Activated CD4-positive, alpha-beta memory T cell treated with anti-CD3 and anti-CD28 coated beads for 36 hours (primary cell): ENCODE results near the gene CFAP74. TPM values are rescaled to one million over a fixed set of nuclear protein-coding genes. Genes with fewer than 3 reads are reported as not detected.
"Not testable (repeated sequence)": the region's sequence is repeated elsewhere in the genome, so short reads cannot be mapped to it uniquely, and the experiment has no call there.

Source experiments
- CTCF ChIA-PET: fragments of 350-600 bp; sonication (Branson Sonifier 250); formaldehyde crosslinking; loops from one replicate; lab custom pipeline; 2021; ENCODE audit warnings: antibody characterized with exemption, inconsistent platforms; lab: Charles Lee
- POLR2A ChIA-PET: fragments of 350-600 bp; sonication (Branson Sonifier 250); formaldehyde crosslinking; loops from one replicate; lab custom pipeline; 2021; ENCODE audit warnings: antibody characterized with exemption; lab: Charles Lee
- DNase-seq: peaks from one replicate; pipeline ENCODE4 v3.0.0-alpha.2; 2020
- H3K27ac Mint-ChIP-seq: one replicate; pipeline ENCODE4 v1.8.0; 2021; ENCODE audit warnings: mixed read lengths
- H3K27me3 Mint-ChIP-seq: one replicate; pipeline ENCODE4 v1.8.0; 2021; ENCODE audit warnings: mixed read lengths
- H3K36me3 Mint-ChIP-seq: one replicate; pipeline ENCODE4 v1.8.0; 2021; ENCODE audit warnings: mixed read lengths
- H3K4me1 Mint-ChIP-seq: one replicate; pipeline ENCODE4 v1.8.0; 2021; ENCODE audit warnings: low read depth, mixed read lengths
- H3K4me3 Mint-ChIP-seq: one replicate; pipeline ENCODE4 v1.8.0; 2021; ENCODE audit warnings: mild to moderate bottlenecking, mixed read lengths
- H3K9me3 Mint-ChIP-seq: one replicate; pipeline ENCODE4 v1.8.0; 2021; ENCODE audit warnings: mixed read lengths
- intact Hi-C: fragments of 100-400 bp; cut with micrococcal nuclease; formaldehyde crosslinking; loops from one replicate; pipeline ENCODE4 v1.15.1; 2023
- total RNA-seq, 2 experiments: library from RNA; stranded (reverse); gene quantifications; one replicate each; pipeline ENCODE4 v1.2.3, GENCODE V29; 2021

The CFAP74 gene
- total RNA-seq, 2 experiments from 2014 or later: not detected

DNA sequence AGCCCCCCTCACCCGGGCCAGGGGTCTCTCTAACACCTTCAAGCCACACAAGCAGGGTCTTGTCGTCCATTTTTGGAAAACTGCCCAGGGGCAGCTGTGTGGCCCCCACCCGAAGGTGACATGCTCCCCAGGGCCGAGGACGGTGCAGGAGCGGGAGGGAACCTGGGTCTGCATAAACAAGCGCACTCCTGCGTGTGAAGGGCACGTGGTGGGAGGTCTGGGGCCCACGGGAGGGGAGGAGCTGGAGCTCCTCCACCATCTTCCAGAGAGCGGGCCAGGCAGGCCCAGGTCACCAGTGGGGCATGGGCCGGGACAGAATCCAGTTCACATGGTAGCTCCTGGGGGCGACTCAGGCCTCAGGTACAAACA is 16.5 kb downstream of the CFAP74 start:
- no peak for DNase-seq
- ChIA-PET POLR2A (no interaction called here), CTCF (interaction anchor here (0.5 kb wide), 1 partner anchor 57 kb away, joined by 3 read pairs; no protein-coding TSS in a partner anchor)
- peaks cover 7% of the 10 kb centered on the region for H3K4me1 Mint-ChIP-seq
- no peaks in the 10 kb centered on the region for H3K9me3 Mint-ChIP-seq
- no peaks in the 10 kb centered on the region for H3K36me3 Mint-ChIP-seq
- peaks cover 9% of the 10 kb centered on the region for H3K27me3 Mint-ChIP-seq
- H3K27ac Mint-ChIP-seq: no peak overlapping the region
- intact Hi-C loops: no loop called here
- no peak overlapping the region for H3K4me3 Mint-ChIP-seq

DNA sequence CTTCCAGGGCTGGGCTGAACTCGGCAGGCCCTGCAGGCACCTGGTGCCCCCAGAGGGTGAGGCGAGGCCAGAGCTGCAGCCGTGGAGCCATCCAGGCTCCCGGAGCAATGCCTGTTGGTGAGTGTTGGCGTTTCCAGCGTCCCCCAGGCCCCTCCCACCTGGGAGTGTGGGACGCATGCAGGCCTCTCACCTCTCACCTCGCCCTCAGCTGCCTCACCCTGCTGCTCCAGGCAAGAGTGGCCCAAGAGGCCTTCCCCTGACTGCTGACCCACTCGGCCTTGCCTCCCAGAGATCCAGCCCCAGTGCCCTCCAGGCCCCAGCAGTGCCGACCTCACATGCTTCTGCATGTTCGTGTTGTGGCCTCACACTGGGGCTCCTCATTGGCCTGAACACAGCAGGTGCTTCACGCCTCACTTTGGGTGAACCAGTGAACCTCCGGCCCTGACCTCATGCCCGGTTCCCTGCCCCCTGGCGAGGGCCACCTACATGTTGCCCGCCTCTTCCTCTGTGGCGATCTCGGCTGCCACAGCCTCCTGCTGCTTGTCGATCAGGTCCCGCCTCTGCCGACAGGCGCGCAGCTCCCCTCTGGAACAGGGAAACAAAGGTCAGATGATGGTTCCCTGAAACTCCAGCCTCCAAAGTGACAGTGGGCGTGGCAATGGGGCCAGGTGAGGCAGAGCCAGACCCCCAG is 17.0 kb downstream of the CFAP74 start:
- ChIA-PET CTCF (no interaction called here), POLR2A (no interaction called here)
- H3K27me3 Mint-ChIP-seq: peaks cover 9% of the 10 kb centered on the region
- DNase-seq: no peak
- no peaks in the 10 kb centered on the region for H3K9me3 Mint-ChIP-seq
- intact Hi-C loops: no loop called here
- no peaks in the 10 kb centered on the region for H3K36me3 Mint-ChIP-seq
- no peak overlapping the region for H3K27ac Mint-ChIP-seq
- no peak overlapping the region for H3K4me3 Mint-ChIP-seq
- peaks cover 7% of the 10 kb centered on the region for H3K4me1 Mint-ChIP-seq

DNA sequence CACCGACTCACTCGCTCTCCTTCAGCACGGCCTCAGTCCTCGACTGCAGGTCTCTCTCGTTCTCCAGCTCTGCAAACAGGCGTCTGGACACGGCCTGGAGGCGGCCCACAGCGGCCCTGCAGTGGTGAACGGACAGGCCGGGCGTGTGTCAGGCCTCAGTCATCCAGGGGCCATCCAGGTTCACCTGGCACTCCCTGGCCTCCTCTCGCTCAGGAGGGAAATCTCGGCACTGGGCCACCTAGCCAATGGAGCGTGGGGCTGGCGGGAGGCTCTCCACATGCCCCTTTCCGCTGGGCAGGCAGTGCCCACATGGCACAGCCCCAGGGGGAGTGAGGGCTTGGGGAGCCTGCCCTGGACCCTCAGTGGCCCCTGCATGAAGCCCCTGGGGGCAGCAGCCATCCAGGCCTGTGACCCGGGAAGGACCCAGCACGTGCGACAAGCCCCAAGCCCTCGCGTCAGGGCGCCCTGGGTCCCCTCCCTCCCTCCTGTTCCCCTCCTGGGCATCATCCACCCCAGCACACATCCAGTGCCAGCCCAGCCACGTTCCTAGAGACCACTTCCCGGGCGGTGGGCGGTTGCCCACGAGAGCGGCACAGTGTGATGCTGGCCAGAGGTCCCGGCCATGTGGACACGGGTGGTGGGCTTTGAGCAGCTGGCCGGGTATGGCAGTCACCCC is 18.1 kb downstream of the CFAP74 start:
- no peak overlapping the region for H3K27ac Mint-ChIP-seq
- H3K27me3 Mint-ChIP-seq: peaks cover 9% of the 10 kb centered on the region
- POLR2A ChIA-PET: no interaction called here
- no peaks in the 10 kb centered on the region for H3K9me3 Mint-ChIP-seq
- H3K4me1 Mint-ChIP-seq: peaks cover 7% of the 10 kb centered on the region
- DNase-seq: no peak
- no peaks in the 10 kb centered on the region for H3K36me3 Mint-ChIP-seq
- intact Hi-C loops: no loop called here
- H3K4me3 Mint-ChIP-seq: no peak overlapping the region
- CTCF ChIA-PET: interaction anchor here (0.6 kb wide), 1 partner anchor 60 kb away, joined by 3 read pairs; no protein-coding TSS in a partner anchor

DNA sequence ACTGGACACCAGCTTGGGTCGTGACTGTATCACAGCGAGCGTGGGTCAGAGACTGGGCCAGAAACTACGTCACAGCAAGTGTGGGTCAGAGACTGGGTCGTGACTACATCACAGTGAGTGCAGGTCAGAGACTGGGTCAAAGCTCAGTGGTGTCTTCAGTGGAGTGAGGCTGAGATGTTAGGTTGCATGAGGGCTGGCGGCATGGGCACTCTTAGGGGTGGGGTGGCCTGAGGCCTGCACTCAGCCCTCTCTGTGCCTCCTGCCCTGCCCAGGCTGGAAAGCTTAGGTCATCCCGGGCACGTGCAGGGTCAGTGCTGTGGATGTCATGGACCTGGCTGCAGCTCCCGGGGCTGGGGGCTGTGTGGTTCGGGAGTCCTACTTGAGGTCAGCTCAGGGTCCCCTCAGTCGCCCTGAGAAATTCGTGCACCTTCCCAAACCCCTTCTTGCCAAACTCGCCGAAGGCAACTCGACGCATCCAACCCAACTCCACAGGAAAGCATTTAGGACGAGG is 19.0 kb downstream of the CFAP74 start:
- DNase-seq: no peak
- CTCF ChIA-PET: interaction anchor here (0.6 kb wide), 1 partner anchor 60 kb away, joined by 3 read pairs; no protein-coding TSS in a partner anchor
- H3K9me3 Mint-ChIP-seq: no peaks in the 10 kb centered on the region
- peaks cover 7% of the 10 kb centered on the region for H3K27me3 Mint-ChIP-seq
- H3K4me1 Mint-ChIP-seq: peaks cover 7% of the 10 kb centered on the region
- H3K27ac Mint-ChIP-seq: no peak overlapping the region
- H3K4me3 Mint-ChIP-seq: no peak overlapping the region
- POLR2A ChIA-PET: no interaction called here
- no peaks in the 10 kb centered on the region for H3K36me3 Mint-ChIP-seq
- intact Hi-C loops: no loop called here

DNA sequence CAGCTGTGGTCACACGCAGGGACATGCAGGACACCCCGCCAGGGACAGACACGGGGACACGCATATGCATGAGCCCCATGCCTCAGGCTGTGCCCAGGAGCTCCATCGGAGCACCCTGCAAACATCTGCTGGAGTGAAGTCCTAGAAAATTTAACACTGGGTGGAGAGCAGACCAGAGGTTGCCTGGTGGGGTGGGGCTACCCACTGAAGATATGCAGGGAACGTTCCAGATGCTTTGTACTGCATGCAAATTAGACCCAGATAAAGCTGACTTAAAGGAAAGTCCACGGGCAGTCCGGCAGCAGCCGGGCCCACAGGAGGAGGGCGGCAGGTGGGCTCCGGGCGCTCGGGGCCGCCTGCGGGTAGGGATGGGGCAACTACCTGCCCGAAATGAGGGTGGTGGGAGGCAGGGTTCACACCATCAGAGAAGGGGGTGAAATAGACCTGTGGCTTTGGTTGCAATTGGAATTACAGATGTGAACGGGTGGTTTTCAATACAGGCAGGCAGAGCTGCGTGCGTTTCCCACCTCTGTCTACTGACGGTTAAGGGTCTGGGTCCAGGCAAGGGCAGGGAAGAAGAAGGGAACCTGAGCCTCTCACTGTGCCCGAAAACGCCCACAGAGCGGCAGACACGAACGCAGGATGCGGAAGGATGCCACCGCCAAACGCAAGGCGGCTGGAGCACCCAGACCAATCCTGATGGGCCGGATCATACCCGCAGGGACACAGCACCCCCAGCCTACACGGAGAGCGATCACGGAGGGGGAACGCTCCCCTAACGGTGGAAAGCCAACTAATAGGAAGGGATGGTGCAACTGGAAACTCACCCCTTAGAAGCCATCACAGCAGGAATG is 21.0 kb downstream of the CFAP74 start:
- H3K4me3 Mint-ChIP-seq: no peak overlapping the region
- H3K27ac Mint-ChIP-seq: no peak overlapping the region
- no peak for DNase-seq

DNA sequence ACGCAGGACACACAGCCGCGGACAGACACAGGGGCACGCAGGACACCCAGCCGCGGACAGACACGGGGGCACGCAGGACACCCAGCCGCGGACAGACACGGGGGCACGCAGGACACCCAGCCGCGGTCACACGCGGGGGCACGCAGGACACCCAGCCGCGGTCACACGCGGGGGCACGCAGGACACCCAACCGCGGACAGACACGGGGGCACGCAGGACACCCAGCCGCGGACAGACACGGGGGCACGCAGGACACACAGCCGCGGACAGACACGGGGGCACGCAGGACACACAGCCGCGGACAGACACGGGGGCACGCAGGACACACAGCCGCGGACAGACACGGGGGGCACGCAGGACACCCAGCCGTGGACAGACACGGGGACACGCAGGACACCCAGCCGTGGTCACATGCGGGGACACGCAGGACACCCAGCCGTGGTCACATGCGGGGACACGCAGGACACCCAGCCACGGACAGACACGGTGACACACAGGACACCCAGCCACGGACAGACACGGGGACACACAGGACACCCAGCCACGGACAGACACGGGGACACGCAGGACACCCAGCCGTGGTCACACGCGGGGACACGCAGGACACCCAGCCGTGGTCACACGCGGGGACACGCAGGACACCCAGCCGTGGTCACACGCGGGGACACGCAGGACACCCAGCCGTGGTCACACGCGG is 21.8 kb downstream of the CFAP74 start:
- POLR2A ChIA-PET, H3K9me3 Mint-ChIP-seq, H3K4me1 Mint-ChIP-seq, H3K36me3 Mint-ChIP-seq, DNase-seq, CTCF ChIA-PET, intact Hi-C loops, H3K27me3 Mint-ChIP-seq, H3K27ac Mint-ChIP-seq, H3K4me3 Mint-ChIP-seq: not testable (repeated sequence)

More for the DNA sequence above, 21.0 kb downstream of the CFAP74 start:
- intact Hi-C loops: no loop called here
- Mint-ChIP-seq H3K4me1 (no peaks in the 10 kb centered on the region), H3K9me3 (no peaks in the 10 kb centered on the region), H3K27me3 (peaks cover 2% of the 10 kb centered on the region), H3K36me3 (no peaks in the 10 kb centered on the region)
- ChIA-PET POLR2A (no interaction called here), CTCF (no interaction called here)

DNA sequence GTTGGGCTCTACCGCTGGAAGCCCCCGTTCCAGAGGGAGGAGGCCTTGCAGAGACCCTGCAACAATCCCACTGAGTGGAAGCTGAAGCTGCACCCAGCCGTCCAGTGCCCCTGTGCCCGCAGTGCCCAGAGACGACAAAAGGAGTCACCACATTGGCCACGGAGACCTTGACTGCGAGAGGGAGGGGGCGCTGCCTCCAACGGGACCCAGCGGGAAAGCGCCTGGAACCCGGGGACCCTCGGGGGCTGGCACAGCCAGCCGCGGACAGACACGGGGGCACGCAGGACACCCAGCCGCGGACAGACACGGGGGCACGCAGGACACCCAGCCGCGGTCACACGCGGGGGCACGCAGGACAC is 22.5 kb downstream of the CFAP74 start:
- CTCF ChIA-PET: no interaction called here
- no peak for DNase-seq
- intact Hi-C loops: no loop called here
- Mint-ChIP-seq H3K27me3 (peaks cover 4% of the 10 kb centered on the region), H3K36me3 (no peaks in the 10 kb centered on the region), H3K4me1 (no peaks in the 10 kb centered on the region), H3K4me3 (no peak overlapping the region), H3K9me3 (no peaks in the 10 kb centered on the region), H3K27ac (no peak overlapping the region)
- POLR2A ChIA-PET: no interaction called here

DNA sequence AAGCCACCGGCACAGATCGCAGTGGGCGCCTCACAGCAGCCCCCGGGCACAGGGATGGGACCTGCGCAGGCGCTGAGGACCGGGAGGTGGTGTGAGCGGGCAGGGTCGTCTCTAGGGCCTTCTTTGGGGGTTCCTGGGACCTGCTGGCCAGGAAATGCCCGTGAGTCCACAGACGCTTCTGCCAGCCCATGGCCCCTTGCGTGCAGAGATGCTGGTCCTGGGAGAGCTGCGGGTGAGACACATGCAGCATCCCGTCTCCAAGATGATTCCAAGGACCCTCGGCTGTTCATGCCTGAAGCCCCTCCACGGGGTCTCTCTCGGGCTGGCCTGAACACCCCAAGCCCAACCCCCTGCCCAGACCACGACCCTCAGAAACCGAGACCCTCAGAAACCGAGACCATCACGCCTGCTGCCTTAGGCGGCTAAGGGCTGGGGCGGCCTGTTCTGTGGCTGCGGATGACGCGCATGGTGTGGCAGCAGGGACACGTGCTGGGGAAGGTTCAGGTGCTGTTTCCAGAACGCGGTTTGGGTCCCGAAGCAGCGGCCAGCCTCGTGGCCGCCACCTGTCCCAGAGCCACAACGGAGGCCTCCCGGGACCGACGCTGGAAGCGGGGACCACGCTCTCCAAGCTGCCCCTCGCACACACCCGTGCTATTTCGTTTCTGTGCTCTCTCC is 23.0 kb downstream of the CFAP74 start:
- Mint-ChIP-seq H3K36me3 (no peaks in the 10 kb centered on the region), H3K27me3 (peaks cover 4% of the 10 kb centered on the region), H3K27ac (no peak overlapping the region), H3K4me1 (no peaks in the 10 kb centered on the region), H3K4me3 (no peak overlapping the region), H3K9me3 (no peaks in the 10 kb centered on the region)
- no peak for DNase-seq
- POLR2A ChIA-PET: no interaction called here
- intact Hi-C loops: no loop called here
- CTCF ChIA-PET: no interaction called here

DNA sequence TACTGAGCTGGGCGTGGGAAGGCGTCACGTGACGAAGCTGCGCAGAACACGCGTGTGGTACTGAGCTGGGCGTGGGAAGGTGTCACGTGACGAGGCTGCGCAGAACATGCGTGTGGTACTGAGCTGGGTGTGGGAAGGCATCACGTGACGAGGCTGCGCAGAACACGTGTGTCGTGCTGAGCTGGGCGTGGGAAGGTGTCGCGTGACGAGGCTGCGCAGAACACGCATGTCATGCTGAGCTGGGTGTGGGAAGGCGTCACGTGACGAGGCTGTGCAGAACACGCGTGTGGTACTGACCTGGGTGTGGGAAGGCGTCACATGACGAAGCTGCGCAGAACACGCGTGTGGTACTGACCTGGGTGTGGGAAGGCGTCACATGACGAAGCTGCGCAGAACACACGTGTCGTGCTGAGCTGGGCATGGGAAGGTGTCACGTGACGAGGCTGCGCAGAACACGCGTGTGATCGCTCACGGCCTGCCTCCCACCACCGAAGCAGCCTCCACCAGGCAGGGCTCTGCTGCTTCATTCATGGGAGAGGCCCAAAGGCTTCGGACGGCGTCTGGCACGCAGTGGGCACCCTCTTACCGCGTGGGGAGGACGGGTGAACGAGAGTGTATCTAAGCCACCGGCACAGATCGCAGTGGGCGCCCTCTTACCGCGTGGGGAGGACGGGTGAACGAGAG is 24.0 kb downstream of the CFAP74 start:
- CTCF ChIA-PET: no interaction called here
- Mint-ChIP-seq H3K27ac (no peak overlapping the region), H3K4me3 (no peak overlapping the region), H3K9me3 (no peaks in the 10 kb centered on the region), H3K36me3 (no peaks in the 10 kb centered on the region), H3K4me1 (no peaks in the 10 kb centered on the region), H3K27me3 (peaks cover 2% of the 10 kb centered on the region)
- DNase-seq: no peak
- intact Hi-C loops: no loop called here
- POLR2A ChIA-PET: no interaction called here

DNA sequence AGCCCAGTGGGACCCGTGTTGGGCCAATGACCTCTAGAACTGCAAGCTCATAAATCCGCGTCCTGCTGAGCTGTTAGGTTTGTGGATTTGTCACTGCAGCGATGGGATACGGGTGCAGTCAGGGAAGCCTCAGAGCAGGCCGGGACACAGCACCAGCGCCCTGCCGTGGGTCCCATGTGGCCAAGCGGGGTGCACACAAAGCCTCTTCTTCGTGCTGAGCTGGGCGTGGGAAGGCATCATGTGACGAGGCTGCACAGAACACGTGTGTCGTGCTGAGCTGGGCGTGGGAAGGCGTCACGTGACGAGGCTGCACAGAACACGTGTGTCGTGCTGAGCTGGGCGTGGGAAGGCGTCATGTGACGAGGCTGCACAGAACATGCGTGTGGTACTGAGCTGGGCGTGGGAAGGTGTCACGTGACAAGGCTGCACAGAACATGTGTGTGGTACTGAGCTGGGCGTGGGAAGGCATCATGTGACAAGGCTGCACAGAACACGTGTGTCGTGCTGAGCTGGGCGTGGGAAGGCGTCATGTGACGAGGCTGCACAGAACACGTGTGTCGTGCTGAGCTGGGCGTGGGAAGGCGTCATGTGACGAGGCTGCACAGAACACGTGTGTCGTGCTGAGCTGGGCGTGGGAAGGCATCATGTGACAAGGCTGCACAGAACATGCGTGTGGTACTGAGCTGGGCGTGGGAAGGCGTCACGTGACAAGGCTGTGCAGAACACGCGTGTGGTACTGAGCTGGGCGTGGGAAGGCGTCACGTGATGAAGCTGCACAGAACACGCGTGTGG is 24.7 kb downstream of the CFAP74 start:
- H3K27me3 Mint-ChIP-seq, H3K36me3 Mint-ChIP-seq, H3K27ac Mint-ChIP-seq, intact Hi-C loops, CTCF ChIA-PET, H3K9me3 Mint-ChIP-seq, POLR2A ChIA-PET, H3K4me3 Mint-ChIP-seq, H3K4me1 Mint-ChIP-seq, DNase-seq: not testable (repeated sequence)
